MM.1S (cell line): ENCODE measurements around the gene C1orf146.

Experiments used
- CTCF ChIP-seq: fragments of 300-600 bp; sonication (generic); IDR thresholded peaks from 2 replicates; pipeline ENCODE4 v1.5.1; 2016; ENCODE audit warnings: antibody characterized with exemption, low read length, mixed read lengths
- EZH2 ChIP-seq: fragments of 300-600 bp; sonication (generic); optimal IDR thresholded peaks from 2 replicates; pipeline ENCODE3; 2017; ENCODE audit warnings: low read depth, mild to moderate bottlenecking, antibody characterized with exemption, low read length, mixed read lengths

DNA sequence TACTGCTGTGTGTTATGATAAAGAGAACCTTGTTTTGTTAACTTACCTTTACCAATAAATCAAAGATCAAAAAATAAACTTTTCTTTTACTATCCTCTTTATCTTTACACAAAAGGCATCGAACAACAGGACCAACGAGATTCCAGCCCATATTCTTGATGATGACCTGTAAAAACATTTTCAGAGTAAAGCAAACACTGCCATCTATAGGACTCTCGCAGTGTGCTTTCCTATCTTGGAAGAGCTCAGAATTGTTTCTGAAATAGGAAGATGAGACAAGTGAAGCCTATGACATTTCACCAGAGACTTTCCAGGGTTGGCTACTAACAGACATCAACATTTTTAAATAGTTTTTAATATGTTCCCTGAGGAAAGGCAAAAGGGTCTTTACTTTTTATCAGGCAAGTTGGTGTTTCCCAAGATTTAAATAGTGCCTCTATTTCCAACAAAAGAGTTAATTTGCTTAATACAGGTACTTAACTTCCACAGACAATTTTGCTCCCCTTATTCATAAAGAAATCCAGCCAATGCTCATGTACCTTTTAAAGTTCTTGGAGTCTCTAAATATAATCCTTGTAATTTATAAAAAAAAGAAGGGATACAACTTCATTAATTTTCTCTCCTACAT lies 73.8 kb downstream of the C1orf146 start:
- TF ChIP-seq CTCF: peak; percentile 72
- no peak for TF ChIP-seq EZH2
